Mammary epithelial cell (primary cell): ENCODE results near the gene IGFALS.

ENCODE experiments used
- CTCF ChIP-seq, 2 donors: IDR thresholded peaks in 1 of 2; conservative IDR thresholded peaks in 1 of 2; 2 replicates each; pipeline ENCODE4 v1.5.1; 2011 to 2012; ENCODE audit warnings: inconsistent platforms in 2 of 2, low read length in 2 of 2, mild to moderate bottlenecking in 2 of 2, control low read depth in 1 of 2, low read depth in 1 of 2; ENCODE audit not compliant: insufficient read depth in 1 of 2; ENCODE audit errors: extremely low read depth in 1 of 2
- EZH2 ChIP-seq: IDR thresholded peaks from 2 replicates; pipeline ENCODE4 v1.6.1; 2012; ENCODE audit warnings: low read length, inconsistent platforms, borderline replicate concordance

GRCh38 chr16:1746693-1747195 is 46.8 kb downstream of the IGFALS start:
- TF ChIP-seq CTCF (conservative IDR thresholded peaks at IDR 0.05 in 1 of 2, IDR thresholded peaks at IDR 0.05 in 1 of 2; ENCODE audit: extremely low read depth in 1 of 2, insufficient read depth in 1 of 2, low read depth in 1 of 2, low read length in 2 of 2) = no peak
- no peak for TF ChIP-seq EZH2
